Calu3 (cell line): Measurements from ENCODE around the gene DPH7. TPM values are rescaled to one million over a fixed set of nuclear protein-coding genes. Genes with fewer than 3 reads are reported as not detected.

Experiments used
- BruUV-seq: library from RNA; stranded (reverse); fragments of 400-500 nt; replicated peaks from 2 replicates; lab custom pipeline; 2021; lab: Mats Ljungman, UMichigan
- CTCF ChIA-PET: fragments of 300-600 bp; sonication (Branson Sonifier 250); formaldehyde crosslinking; loops from one replicate; lab custom pipeline; 2022; ENCODE audit warnings: antibody characterized with exemption; lab: Charles Lee
- DNase-seq: peaks from one replicate; pipeline ENCODE4 v3.0.0; 2022
- H3K27ac Mint-ChIP-seq: one replicate; pipeline ENCODE4 v1.8.0; 2022; ENCODE audit warnings: mixed read lengths; ENCODE audit not compliant: unreplicated experiment
- H3K27me3 Mint-ChIP-seq: one replicate; pipeline ENCODE4 v1.8.0; 2022; ENCODE audit warnings: mixed read lengths; ENCODE audit not compliant: unreplicated experiment
- H3K36me3 Mint-ChIP-seq: one replicate; pipeline ENCODE4 v1.8.0; 2022; ENCODE audit warnings: mild to moderate bottlenecking, moderate library complexity, mixed read lengths; ENCODE audit not compliant: insufficient read depth, unreplicated experiment
- H3K4me1 Mint-ChIP-seq: one replicate; pipeline ENCODE4 v1.8.0; 2022; ENCODE audit warnings: mild to moderate bottlenecking, low read depth, mixed read lengths; ENCODE audit not compliant: unreplicated experiment
- H3K4me3 Mint-ChIP-seq: one replicate; pipeline ENCODE4 v1.8.0; 2022; ENCODE audit warnings: mild to moderate bottlenecking, low read depth, moderate library complexity, mixed read lengths; ENCODE audit not compliant: unreplicated experiment
- H3K9me3 Mint-ChIP-seq: one replicate; pipeline ENCODE4 v1.8.0; 2022; ENCODE audit warnings: low read depth, mixed read lengths; ENCODE audit not compliant: unreplicated experiment
- intact Hi-C: fragments of 100-400 bp; cut with micrococcal nuclease; formaldehyde crosslinking; loops from one replicate; pipeline ENCODE4 v1.10.0; 2022; ENCODE audit not compliant: unreplicated experiment
- total RNA-seq: library from RNA; stranded (reverse); gene quantifications from 2 replicates; pipeline ENCODE4 v1.2.3, GENCODE V29; 2022
- TF ChIP-seq, protein P1 (sequence below): fragments of 200-600 bp; IDR thresholded peaks from one replicate; pipeline ENCODE4 v1.8.0; 2022; ENCODE audit warnings: antibody characterized with exemption; ENCODE audit not compliant: unreplicated experiment

Gene DPH7
- total RNA-seq, 1 experiment from 2014 or later: 30.2 TPM

DNA sequence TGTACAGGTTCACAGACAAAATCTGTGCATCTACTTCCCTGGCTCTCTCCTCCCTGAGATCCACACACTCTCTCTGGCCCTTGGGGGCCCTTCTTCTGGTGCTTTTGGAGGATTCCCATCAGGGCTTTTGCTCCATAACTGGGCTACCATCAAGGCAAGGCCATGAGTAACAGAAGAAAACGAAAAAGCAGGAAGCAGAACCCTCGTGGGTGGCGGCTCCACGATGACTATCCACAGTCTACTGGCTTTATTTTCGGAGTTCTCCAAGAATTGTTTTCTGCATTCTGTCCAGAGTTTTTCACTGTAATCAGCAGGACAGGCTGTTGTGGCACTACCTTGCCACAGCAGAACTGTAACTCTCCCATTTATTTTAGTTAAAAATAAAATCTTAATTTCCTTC, 48.4 kb downstream of the DPH7 start:
- no TSS peak for BruUV-seq
- peaks cover 12% of the 10 kb centered on the region for H3K4me1 Mint-ChIP-seq
- DNase-seq: no peak
- CTCF ChIA-PET: no interaction called here
- H3K27me3 Mint-ChIP-seq: no peaks in the 10 kb centered on the region
- H3K9me3 Mint-ChIP-seq: no peaks in the 10 kb centered on the region
- H3K27ac Mint-ChIP-seq: no peak overlapping the region
- TF ChIP-seq, protein P1, sequence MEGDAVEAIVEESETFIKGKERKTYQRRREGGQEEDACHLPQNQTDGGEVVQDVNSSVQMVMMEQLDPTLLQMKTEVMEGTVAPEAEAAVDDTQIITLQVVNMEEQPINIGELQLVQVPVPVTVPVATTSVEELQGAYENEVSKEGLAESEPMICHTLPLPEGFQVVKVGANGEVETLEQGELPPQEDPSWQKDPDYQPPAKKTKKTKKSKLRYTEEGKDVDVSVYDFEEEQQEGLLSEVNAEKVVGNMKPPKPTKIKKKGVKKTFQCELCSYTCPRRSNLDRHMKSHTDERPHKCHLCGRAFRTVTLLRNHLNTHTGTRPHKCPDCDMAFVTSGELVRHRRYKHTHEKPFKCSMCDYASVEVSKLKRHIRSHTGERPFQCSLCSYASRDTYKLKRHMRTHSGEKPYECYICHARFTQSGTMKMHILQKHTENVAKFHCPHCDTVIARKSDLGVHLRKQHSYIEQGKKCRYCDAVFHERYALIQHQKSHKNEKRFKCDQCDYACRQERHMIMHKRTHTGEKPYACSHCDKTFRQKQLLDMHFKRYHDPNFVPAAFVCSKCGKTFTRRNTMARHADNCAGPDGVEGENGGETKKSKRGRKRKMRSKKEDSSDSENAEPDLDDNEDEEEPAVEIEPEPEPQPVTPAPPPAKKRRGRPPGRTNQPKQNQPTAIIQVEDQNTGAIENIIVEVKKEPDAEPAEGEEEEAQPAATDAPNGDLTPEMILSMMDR: no peak
- intact Hi-C loops: no loop called here
- peaks cover 7% of the 10 kb centered on the region for H3K36me3 Mint-ChIP-seq
- H3K4me3 Mint-ChIP-seq: no peak overlapping the region

DNA sequence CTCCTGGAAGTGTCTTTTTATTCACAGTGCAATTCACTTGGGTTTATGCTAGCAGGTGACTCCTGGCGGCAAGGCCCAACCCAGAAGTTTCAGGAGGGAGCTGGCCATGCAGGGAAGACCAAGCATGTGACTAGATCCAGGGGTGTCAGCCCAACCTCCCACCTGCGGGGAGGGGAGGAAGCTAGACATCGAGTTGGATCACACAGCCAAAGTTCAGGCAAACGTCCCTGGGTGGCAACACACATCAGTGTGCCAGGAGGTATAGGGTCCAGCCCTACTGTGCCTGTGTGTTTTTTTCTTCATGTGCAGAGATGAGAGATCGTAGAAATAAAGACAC, 53.8 kb downstream of the DPH7 start:
- H3K27ac Mint-ChIP-seq: no peak overlapping the region
- H3K27me3 Mint-ChIP-seq: no peaks in the 10 kb centered on the region
- intact Hi-C loops: no loop called here

DNA sequence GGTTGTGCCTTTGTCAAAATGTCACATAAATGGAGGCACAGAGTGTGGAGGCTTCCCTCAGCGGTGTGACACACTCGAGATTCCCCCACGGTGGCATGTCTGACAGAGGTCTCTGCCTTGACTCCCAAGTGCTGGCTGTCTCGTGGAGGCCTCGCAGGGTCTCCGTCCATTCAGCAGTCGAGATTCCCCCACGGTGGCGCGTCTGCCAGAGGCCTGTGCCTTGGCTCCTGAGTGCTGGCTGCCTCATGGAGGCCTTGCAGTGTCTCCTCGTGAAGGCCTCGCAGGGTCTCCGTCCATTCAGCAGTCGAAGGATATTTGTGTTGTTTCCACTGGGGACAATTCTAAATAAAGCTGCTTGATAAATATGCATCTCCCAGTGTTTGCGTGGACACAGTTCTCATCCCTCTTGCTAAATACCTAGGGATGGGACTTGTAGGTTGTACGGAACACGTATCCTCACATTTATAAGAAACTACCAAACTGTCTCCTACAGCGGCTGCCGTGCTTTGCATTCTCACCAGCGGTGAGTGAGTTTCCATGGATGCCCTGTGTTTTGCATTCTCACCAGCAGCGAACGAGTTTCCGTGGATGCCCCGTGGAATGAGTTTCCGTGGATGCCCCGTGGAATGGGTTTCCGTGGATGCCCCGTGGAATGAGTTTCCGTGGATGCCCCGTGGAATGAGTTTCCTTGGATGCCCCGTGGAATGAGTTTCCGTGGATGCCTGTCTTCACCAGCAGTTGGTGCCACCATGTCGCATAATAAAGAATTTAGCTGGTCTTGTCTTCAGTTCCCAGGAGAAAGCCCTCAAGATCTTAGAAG, 54.4 kb downstream of the DPH7 start:
- intact Hi-C loops: no loop called here
- H3K27ac Mint-ChIP-seq: no peak overlapping the region
- DNase-seq: no peak
- peaks cover 9% of the 10 kb centered on the region for H3K36me3 Mint-ChIP-seq
- CTCF ChIA-PET: interaction anchor here (0.7 kb wide), 1 partner anchor 223 kb away, joined by 3 read pairs; the partner anchor contains the start of gene NRARP
- no peaks in the 10 kb centered on the region for H3K27me3 Mint-ChIP-seq
- TF ChIP-seq, protein P1: no peak
- peaks cover 10% of the 10 kb centered on the region for H3K4me1 Mint-ChIP-seq
- BruUV-seq: no TSS peak
- no peaks in the 10 kb centered on the region for H3K9me3 Mint-ChIP-seq
- peak overlapping the region; percentile 31 for H3K4me3 Mint-ChIP-seq

More for the DNA sequence above, 53.8 kb downstream of the DPH7 start:
- Mint-ChIP-seq H3K9me3 (no peaks in the 10 kb centered on the region), H3K4me1 (peaks cover 10% of the 10 kb centered on the region), H3K36me3 (peaks cover 9% of the 10 kb centered on the region), H3K4me3 (peak overlapping the region; percentile 31)
- DNase-seq: no peak
- TF ChIP-seq, protein P1: no peak
- BruUV-seq: no TSS peak
- CTCF ChIA-PET: no interaction called here

DNA sequence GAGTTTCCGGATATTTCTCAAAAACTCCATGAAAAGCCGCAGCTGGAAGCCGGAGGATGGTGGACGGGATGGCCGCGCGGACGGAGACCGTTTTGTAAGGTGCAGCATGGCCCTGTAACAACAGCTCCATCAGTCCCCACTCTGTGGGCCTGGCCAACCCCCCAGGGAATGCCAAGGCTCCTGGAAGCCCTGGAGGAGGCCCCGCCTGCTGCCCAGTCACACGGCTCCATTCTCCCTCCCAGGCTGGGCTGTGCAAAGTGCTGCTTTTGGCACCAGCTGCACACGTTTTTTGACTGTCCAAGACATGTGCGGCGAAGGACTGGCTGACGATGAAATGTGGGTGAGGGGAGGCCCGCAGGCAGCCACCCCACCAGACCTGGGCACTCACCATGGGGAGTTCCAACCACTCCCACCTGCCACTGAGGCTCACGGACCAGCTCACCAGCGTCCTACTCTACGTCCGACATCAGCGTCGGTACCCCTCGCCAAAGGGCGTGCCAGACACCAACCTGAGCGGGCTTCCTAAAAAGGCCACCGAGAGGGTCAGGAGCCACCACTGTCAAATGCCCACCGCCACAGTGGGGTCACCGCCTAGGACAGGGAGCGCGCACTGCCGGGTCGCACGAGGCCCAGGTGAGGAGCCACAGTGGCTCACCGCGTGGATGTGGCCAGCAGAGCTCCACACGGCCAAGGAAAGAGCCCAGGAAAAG, 55.8 kb downstream of the DPH7 start:
- H3K4me1 Mint-ChIP-seq: peaks cover 10% of the 10 kb centered on the region
- DNase-seq: no peak
- no peaks in the 10 kb centered on the region for H3K27me3 Mint-ChIP-seq
- peaks cover 9% of the 10 kb centered on the region for H3K36me3 Mint-ChIP-seq
- no peak overlapping the region for H3K27ac Mint-ChIP-seq
- no peak overlapping the region for H3K4me3 Mint-ChIP-seq
- intact Hi-C loops: no loop called here
- no TSS peak for BruUV-seq
- TF ChIP-seq, protein P1: no peak
- no peaks in the 10 kb centered on the region for H3K9me3 Mint-ChIP-seq
- CTCF ChIA-PET: interaction anchor here (1.6 kb wide), 1 partner anchor 12 kb away, joined by 4 read pairs; no protein-coding TSS in a partner anchor
